Muscle of arm (tissue), 12 donors: ENCODE measurements around the gene METRNL. TPM values are rescaled to one million over a fixed set of nuclear protein-coding genes. Genes with fewer than 3 reads are reported as not detected.
"Not testable (repeated sequence)": the region's sequence is repeated elsewhere in the genome, so short reads cannot be mapped to it uniquely, and the experiment has no call there.

ENCODE experiments used
- DNase-seq: peaks from one replicate; pipeline ENCODE4 v3.0.0-alpha.2; 2013
- polyA plus RNA-seq, 12 donors: library from polyadenylated mRNA; unstranded; fragments of 120-200 nt; gene quantifications; one replicate each; pipeline ENCODE4 v1.2.1, GENCODE V29; 2013; ENCODE audit not compliant: insufficient read length in 12 of 12

Gene METRNL
- polyA plus RNA-seq, 12 donors: 14.0 to 47.7 (median 20.9) TPM; not detected in 1

- DNase-seq: no peak
These were observed 38.8 kb downstream of the METRNL start for GRCh38 chr17:83118071-83118841.

DNA sequence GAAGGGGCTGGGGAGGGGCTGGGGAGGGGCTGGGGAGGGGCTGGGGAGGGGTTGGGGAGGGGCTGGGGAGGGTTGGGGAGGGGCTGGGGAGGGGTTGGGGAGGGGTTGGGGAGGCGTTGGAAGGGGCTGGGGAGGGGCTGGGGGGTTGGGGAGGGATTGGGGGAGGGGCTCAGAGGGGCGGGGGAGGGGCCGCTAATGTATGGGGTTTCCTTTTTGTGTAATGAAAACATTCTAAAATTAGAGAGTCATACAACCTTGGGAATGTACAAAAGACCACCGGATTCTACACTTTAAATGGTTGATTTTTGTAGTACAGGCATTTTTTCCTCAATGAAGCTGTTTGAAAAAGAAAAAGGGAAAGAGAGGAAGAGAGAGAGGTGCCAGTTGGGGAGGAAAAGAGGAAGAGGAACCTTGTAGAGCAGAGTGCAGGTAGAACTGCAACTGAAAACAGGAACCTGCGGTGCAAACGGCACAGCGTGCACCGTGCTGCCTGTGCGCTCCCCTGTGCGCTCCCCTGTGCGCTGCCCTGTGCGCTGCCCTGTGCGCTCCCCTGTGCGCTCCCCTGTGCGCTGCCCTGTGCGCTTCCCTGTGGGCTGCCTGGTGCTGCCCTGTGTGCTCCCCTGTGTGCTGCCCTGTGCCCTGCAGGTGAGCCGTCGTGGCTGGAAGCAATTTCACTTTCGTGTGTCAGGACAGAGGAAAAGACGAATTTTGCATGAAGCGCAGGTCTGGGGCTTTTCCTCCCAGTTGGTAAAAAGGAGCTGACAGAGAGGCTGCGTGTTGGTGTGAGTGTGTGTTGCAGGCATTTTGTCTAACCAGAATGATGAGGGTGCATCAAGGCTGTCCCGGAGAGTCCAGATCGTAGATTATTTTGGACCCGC is 40.8 kb downstream of the METRNL start:
- no peak for DNase-seq

DNA sequence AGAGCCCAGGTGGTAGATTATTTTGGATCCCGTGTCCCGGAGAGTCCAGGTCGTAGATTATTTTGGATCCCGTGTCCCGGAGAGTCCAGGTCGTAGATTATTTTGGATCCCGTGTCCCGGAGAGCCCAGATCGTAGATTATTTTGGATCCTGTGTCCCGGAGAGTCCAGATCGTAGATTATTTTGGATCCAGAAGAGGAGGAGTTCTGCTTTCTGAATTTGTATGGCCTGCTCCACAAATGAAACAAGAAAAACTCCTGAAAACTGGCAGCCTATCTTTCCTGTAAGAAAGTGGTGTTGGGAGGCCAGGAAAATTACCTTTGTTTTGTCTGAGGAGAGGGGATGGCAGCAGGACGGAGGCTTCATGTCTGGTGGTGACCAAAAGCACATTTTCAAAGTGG is 42.1 kb downstream of the METRNL start:
- not testable (repeated sequence) for DNase-seq

DNA sequence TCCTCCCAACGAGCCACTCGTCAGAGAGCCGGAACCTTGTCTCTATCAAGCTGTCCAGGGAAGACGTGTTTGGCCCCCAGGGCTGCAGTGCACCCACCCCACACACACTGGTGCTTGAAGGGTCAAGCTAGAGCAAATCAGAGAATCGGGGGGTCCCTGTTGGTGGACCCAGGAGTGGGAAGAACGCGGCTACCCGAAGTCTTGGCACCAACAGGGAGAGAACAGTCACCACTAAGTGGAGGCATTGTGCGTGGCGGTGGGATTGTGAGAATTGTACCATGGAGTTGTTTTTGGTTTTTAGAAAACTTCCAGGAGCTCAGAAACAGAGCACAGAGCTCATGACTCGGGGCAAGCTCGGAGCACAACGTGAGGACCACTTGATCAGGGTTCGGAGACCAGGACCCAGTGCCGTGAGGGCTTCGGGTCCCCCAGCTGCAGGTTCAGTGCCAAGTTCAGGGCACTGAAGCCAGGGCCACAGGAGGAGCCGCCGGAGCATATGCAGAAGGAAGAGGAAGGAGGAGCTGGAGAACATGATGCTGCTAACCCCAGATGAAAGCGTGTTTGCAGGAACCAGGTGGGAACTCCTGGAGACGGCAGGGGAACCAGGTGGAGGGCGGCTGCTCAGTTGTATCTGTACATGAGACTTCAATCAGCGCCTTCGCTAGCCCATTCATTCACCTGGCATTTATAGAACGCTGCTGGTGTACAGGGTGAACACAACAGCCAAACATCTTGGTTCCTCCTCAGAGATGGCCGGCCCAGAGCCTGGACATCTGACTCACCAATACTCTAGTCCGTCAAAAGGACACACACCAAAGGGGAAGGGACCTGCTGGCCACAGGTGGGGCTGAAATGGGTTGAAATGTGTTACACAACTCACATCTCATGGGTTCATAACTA is 42.8 kb downstream of the METRNL start:
- no peak for DNase-seq

DNA sequence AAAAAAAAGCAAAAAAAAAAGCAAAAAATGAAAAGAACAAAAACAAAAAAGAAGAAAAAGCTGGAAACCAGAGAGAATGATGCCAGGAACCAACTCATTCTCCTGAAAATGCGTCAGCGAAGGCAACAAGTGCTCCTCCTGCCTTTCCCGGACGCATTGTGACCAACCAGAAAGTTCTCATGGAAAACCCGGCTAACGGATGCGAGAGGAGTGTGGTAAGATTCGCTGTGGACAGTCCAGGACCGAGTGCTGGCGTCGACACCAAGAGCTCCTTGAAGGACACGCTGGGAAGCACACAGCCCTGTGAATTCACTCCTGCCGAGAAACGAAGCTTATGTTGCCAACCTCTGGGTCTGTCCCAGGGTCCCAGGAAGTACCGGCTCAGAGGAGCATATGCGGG is 43.4 kb downstream of the METRNL start:
- DNase-seq: no peak

- DNase-seq: no peak
These were observed 44.7 kb downstream of the METRNL start for GRCh38 chr17:83123896-83124801.

- no peak for DNase-seq
These were observed 45.6 kb downstream of the METRNL start for GRCh38 chr17:83124871-83125514.

DNA sequence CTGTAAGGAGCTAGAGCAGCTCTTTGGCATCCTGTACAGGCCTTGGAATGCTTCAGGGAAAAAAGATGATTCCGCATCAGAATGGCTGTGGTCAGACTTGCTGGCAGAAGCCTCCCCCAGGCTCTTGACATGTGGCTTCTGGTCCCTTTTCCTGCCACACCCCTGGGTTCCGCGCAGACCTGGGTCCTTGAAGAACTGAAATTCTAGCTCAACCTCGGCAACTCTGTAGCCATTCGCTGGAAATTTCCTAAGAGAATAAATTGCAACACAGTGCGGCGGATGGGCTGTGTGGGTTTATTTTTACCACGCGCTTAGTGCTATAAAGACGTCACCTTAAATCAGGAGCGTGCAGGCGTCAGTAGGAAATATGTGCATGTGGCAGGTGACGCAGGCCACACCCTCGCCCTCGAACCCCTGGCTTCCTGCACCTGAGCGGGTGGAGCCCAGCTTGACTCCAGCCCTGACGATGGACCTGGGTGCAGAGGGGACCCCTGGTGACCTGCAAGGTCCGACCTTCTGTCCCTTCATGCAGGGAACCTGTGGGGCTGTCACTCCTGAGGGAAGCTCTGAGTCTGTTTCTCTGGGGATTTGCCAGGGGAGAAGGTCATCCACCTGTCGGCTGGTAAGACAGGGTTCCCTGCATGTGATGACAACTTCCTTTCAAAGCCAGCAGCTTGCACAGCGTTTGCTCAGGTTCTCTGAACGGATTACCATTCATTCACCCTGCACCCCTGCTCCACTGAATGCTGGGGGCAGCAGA is 46.3 kb downstream of the METRNL start:
- no peak for DNase-seq

DNA sequence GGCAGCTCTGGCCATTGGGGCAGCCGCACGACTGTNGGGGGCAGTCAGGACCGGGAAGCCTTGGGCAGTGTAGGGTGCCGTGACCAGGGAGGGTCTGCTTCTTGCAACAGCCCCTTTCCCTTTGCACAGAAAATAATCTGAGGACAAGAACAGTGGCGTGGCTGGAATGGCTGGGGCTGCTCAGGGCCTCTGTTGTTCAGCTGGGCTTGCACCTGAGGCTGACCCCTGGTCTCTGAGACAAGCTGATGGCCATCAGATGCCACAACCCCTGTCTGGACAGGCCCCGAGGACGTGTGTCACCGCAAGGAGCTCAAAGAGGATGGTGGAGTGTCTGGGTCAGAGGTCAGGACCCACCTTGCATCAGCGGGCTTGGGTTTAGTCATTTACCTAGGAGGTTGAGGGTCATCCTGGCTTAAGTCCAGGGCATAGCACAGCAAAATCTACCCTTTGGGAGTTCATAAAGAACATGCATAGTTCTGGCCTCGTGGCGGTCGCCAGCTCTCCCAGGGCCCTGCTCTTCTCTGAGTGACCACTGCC is 46.9 kb downstream of the METRNL start:
- no peak for DNase-seq

- DNase-seq: no peak
These were observed 48.2 kb downstream of the METRNL start for GRCh38 chr17:83127431-83128160.

DNA sequence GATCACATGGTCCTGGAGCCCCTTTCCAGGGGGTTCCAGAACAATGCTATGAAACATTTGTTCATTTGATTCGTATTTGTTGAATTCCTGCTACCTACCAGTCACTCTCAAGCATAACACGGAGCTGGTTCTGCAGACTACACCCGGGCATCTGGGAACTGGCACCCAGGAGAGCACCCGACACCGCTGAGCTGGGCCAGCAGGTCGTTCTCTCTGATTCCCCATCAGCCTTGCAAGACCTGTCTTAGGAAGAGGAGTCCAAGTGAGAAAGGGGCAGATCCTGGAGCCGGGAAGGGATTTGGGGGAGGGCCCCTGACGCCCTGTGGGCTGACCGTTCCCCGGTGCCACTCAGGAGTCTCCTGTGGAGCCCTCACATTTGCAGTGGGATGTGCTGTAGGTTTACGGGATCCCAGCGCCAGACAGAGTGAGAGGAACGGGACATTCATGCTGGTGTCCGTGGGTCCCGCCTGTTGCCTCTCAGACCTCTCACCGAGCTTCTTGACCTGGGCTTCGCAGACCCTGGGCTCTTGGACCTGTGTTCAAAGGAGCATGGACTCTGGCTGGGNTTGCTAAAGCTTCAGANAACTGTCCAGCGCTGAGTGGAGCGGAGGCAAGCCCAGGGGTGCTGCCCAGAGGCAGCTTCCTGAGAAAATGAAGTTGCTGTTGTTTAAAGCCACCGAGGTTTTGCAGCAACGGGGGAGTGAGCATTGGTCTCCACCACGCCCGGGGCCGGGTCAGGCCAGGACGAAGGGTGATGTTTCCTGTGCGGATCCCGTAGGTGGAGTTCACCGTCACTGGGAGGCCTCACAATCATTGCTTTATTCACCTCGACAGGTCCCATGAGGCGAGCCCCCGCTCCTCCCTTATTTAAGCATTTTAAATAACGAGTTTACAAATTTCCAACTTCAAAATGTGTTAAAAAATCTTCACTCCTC is 49.2 kb downstream of the METRNL start:
- no peak for DNase-seq

DNA sequence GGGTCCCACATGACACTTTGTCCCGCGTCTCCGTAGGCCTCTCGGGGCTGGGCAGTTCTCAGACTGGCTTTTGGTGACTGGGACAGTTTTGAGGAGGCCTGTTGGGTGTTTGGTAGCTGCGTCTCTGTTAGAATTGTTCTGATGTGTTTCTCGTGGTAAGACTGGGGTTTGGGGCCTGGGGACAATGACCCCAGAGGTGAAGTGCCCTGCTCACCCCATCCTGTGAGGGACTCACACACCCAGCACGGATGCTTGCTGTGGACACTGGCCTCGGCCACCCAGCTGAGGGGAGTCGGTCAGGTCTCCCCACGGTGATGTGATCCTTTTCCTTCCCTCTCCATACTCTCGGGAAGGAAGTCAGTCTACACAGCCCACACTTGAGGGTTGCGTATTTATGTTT is 50.3 kb downstream of the METRNL start:
- DNase-seq: no peak

DNA sequence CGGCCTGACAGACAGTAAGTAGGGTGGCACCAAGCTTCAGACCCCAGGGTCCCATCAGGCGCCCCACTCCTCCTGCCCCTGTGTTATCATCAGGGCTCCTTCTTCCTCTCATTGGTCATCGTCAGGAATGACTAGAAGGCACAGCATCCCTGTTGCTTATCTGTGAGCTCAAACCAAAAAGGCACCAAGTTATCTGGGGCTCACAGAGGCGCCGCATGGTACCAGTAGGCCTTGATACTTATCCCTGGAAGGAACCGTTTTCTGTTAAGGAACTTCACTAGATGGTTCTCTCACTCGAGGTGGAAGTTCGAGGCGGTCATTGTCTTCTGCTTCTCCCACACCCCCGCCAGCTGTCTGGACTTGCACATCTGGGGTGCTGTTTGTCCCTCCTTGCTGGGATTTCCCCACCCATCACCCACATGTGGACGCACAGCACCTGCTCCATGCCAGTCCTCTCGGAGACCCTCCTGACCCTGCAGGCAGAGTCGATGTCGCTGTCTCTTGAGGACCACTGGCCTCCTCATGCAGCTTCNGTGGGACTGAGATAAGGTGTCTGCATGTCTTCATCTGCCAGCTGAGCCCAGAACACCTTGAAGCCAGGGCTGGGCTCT is 52.1 kb downstream of the METRNL start:
- DNase-seq: no peak

DNA sequence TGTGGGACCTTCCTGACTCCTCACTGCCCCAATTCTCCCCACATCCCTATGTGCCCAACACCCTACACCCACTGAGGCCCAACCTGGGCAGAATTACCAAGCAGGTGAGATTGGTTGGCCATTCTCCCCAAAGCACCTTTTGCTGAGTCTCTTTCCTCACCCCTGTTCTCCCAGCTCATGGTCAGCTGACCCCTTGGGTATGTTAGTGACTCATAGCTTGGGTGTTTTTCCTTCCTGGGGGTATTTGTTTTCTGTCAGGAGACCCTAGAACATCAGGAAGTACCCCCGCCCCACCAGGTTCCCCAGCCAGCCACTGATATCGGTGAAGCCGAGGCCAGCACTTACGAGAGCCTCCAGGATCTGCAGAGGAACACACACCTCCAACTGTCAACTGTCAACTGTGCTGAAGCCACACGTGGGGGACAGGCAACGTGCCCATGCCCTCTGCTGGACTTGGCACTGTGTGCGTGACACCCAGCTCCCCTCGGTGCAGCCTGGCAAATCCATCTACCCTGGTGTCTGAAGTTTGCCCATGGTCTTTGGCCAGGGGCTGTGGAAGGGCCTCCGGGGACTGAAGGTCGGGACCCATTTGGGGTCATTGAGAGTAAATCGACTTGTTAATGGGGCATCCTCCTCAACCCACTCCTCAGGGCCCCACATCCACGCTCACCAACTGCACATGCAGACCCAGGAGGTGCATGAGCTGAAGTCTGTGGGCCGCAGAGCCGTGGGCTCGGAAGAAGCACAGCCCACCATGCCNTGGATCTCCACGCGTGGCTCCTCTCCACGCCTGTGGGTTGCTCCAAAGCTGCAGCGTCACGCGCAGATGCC is 53.1 kb downstream of the METRNL start:
- DNase-seq: no peak

GRCh38 chr17:83133302-83134121 is 54.1 kb downstream of the METRNL start:
- DNase-seq: no peak
